ENCODE data around the gene ZBTB39.

- TF ChIP-seq CTCF (IDR thresholded peaks at IDR 0.05; ENCODE audit: control extremely low read depth in 1 of 3, insufficient read depth in 1 of 3, low read depth in 1 of 3, low read length in 3 of 3) (no peak), POLR2A (IDR thresholded peaks at IDR 0.05; ENCODE audit: control extremely low read depth in 1 of 2, low read depth in 2 of 2, low read length in 2 of 2) (no peak), CEBPB (IDR thresholded peaks at IDR 0.05; ENCODE audit: low read depth, low read length) (no peak), CHD1 (IDR thresholded peaks at IDR 0.05; ENCODE audit: low read depth, low read length) (no peak), MAX (IDR thresholded peaks at IDR 0.05) (no peak), SIN3A (conservative IDR thresholded peaks at IDR 0.05 in 1 of 2, IDR thresholded peaks at IDR 0.05 in 1 of 2; ENCODE audit: low read depth in 1 of 2, low read length in 2 of 2) (no peak), SUZ12 (IDR thresholded peaks at IDR 0.05; ENCODE audit: low read length) (no peak), EZH2 (IDR thresholded peaks at IDR 0.05; ENCODE audit: low read depth, low read length, severe bottlenecking) (no peak)
Measured at GRCh38 chr12:56987011-56987410, 19.3 kb downstream of the ZBTB39 start.

Measured in H1 (cell line).